CD14-positive monocyte (primary cell): ENCODE results near the gene APOBEC3H. TPM values are rescaled to one million over a fixed set of nuclear protein-coding genes. Genes with fewer than 3 reads are reported as not detected.

Experiments
- DNase-seq, 3 donors: peaks; one replicate each; pipeline ENCODE4 v3.0.0-alpha.2; 2011 to 2022
- H2AFZ ChIP-seq: 2 replicates; pipeline ENCODE4 v1.6.0; 2012; ENCODE audit warnings: mild to moderate bottlenecking, low read depth, low read length, inconsistent platforms; ENCODE audit not compliant: insufficient read depth, poor library complexity, severe bottlenecking
- H3K27ac ChIP-seq, 2 donors: 1 replicate in 1 of 2; 2 replicates in 1 of 2; pipeline ENCODE4 v1.5.1; 2012 to 2013; ENCODE audit warnings: low read length in 2 of 2, control low read depth in 1 of 2, inconsistent platforms in 1 of 2, low read depth in 1 of 2, mild to moderate bottlenecking in 1 of 2
- H3K27me3 ChIP-seq, 2 donors: one replicate each; pipeline versions ENCODE4 v1.6.0 to v1.6.1; 2011 to 2013; ENCODE audit warnings: low read length in 2 of 2; ENCODE audit not compliant: control insufficient read depth in 2 of 2, insufficient read depth in 2 of 2
- H3K36me3 ChIP-seq, 2 donors: replicated peaks in 1 of 2; 1 replicate in 1 of 2; 2 replicates in 1 of 2; pipeline versions ENCODE4 v1.5.1 to v1.6.1; 2012 to 2013; ENCODE audit warnings: low read length in 2 of 2, control low read depth in 1 of 2, inconsistent platforms in 1 of 2, mild to moderate bottlenecking in 1 of 2; ENCODE audit not compliant: insufficient read depth in 2 of 2, control insufficient read depth in 1 of 2
- H3K4me1 ChIP-seq, 2 donors: 1 replicate in 1 of 2; 2 replicates in 1 of 2; pipeline versions ENCODE4 v1.5.1 to v1.6.1; 2012 to 2013; ENCODE audit warnings: low read length in 2 of 2, control low read depth in 1 of 2, inconsistent platforms in 1 of 2, mild to moderate bottlenecking in 1 of 2, moderate library complexity in 1 of 2; ENCODE audit not compliant: insufficient read depth in 2 of 2, control insufficient read depth in 1 of 2
- H3K4me2 ChIP-seq: replicated peaks from 2 replicates; pipeline ENCODE3; 2012; ENCODE audit warnings: low read length, moderate library complexity, mild to moderate bottlenecking; ENCODE audit not compliant: poor library complexity, severe bottlenecking; ENCODE audit errors: extremely low read depth
- H3K4me3 ChIP-seq, 3 experiments: fragments of 200-600 bp in 1 of 3; sonication (generic) in 1 of 3; replicated peaks in 1 of 3; 1 replicate in 2 of 3; 2 replicates in 1 of 3; pipeline ENCODE4 v1.5.1; 2011 to 2013; ENCODE audit warnings: low read length in 3 of 3, mild to moderate bottlenecking in 3 of 3, control low read depth in 2 of 3, low read depth in 2 of 3, inconsistent platforms in 1 of 3, moderate library complexity in 1 of 3
- H3K79me2 ChIP-seq: 2 replicates; pipeline ENCODE4 v1.6.0; 2012; ENCODE audit warnings: mild to moderate bottlenecking, control low read depth, inconsistent platforms, low read length, moderate library complexity; ENCODE audit not compliant: insufficient read depth
- H3K9ac ChIP-seq: 2 replicates; pipeline ENCODE4 v1.6.0; 2017; ENCODE audit warnings: low read length, mild to moderate bottlenecking; ENCODE audit not compliant: insufficient read depth, poor library complexity, severe bottlenecking
- H3K9me3 ChIP-seq, 2 donors: replicated peaks in 1 of 2; 1 replicate in 1 of 2; 2 replicates in 1 of 2; pipeline versions ENCODE4 v1.5.1 to v1.6.1; 2012 to 2013; ENCODE audit warnings: low read length in 2 of 2, control low read depth in 1 of 2; ENCODE audit not compliant: control insufficient read depth in 1 of 2, insufficient read depth in 1 of 2
- H4K20me1 ChIP-seq: 2 replicates; pipeline ENCODE4 v1.6.0; 2012; ENCODE audit warnings: mild to moderate bottlenecking, low read length, control low read depth, moderate library complexity; ENCODE audit not compliant: insufficient read depth
- H3K27ac Mint-ChIP-seq, 7 donors: one replicate each; pipeline ENCODE4 v1.8.0; 2020; ENCODE audit warnings: mild to moderate bottlenecking in 7 of 7, mixed read lengths in 7 of 7, moderate library complexity in 6 of 7, inconsistent platforms in 2 of 7
- H3K27me3 Mint-ChIP-seq, 3 donors: one replicate each; pipeline ENCODE4 v1.8.0; 2021 to 2022; ENCODE audit warnings: low read depth in 3 of 3, mild to moderate bottlenecking in 3 of 3, mixed read lengths in 3 of 3, moderate library complexity in 3 of 3, inconsistent platforms in 1 of 3
- H3K36me3 Mint-ChIP-seq, 2 donors: one replicate each; pipeline ENCODE4 v1.8.0; 2020; ENCODE audit warnings: mixed read lengths in 2 of 2, inconsistent platforms in 1 of 2, mild to moderate bottlenecking in 1 of 2
- H3K4me1 Mint-ChIP-seq: one replicate; pipeline ENCODE4 v1.8.0; 2020; ENCODE audit warnings: mild to moderate bottlenecking, mixed read lengths
- H3K4me3 Mint-ChIP-seq, 2 donors: one replicate each; pipeline ENCODE4 v1.8.0; 2020; ENCODE audit warnings: mild to moderate bottlenecking in 2 of 2, mixed read lengths in 2 of 2, moderate library complexity in 1 of 2
- H3K9me3 Mint-ChIP-seq, 7 donors: one replicate each; pipeline ENCODE4 v1.8.0; 2020 to 2022; ENCODE audit warnings: mixed read lengths in 7 of 7, mild to moderate bottlenecking in 6 of 7, moderate library complexity in 6 of 7, inconsistent platforms in 2 of 7
- CTCF ChIP-seq: fragments of 200-600 bp; IDR thresholded peaks from one replicate; pipeline ENCODE4 v1.8.0; 2022; ENCODE audit warnings: antibody characterized with exemption, mild to moderate bottlenecking
- WGBS: methylation state at CpG from one replicate; pipeline ENCODE4 v1.1.5; 2013; ENCODE audit warnings: missing lambda C conversion rate; ENCODE audit not compliant: insufficient coverage; 5-methylcytosine and 5-hydroxymethylcytosine counted together
- intact Hi-C, 2 donors: fragments of 100-400 bp; cut with micrococcal nuclease; formaldehyde crosslinking; loops; one replicate each; pipeline versions ENCODE4 v1.15.0 to v1.15.1; 2023
- polyA plus RNA-seq, 3 donors: library from polyadenylated mRNA; depleted of rRNA in 1 of 3; unstranded in 2 of 3; stranded (reverse) in 1 of 3; fragments of 300-500 nt in 2 of 3; fragments of >200 nt in 1 of 3; fragmentation: Illumina TruSeq in 2 of 3; gene quantifications; 1 replicate in 2 of 3; 2 replicates in 1 of 3; pipeline ENCODE4 v1.2.3, GENCODE V29; 2012 to 2021

Gene APOBEC3H
- polyA plus RNA-seq, 3 donors: 0.28 TPM; not detected in 2

GRCh38 chr22:39128508-39128907 lies 31.5 kb downstream of the APOBEC3H start:
- Histone ChIP-seq H3K27me3 (no peaks in the 10 kb centered on the region), H3K27ac (no peak overlapping the region), H3K79me2 (no peaks in the 10 kb centered on the region), H3K4me3 (no peak overlapping the region), H4K20me1 (no peaks in the 10 kb centered on the region), H3K4me2 (no peak overlapping the region), H3K9me3 (no peaks in the 10 kb centered on the region), H3K4me1 (peaks cover 15 to 17% of the 10 kb centered on the region in 2 donors), H3K36me3 (no peaks in the 10 kb centered on the region), H2AFZ (no peak overlapping the region), H3K9ac (no peak overlapping the region)
- Mint-ChIP-seq H3K9me3 (peaks cover 0 to 2% (median 0%) of the 10 kb centered on the region in 7 donors), H3K4me1 (peaks cover 13% of the 10 kb centered on the region), H3K4me3 (no peak overlapping the region), H3K27me3 (peaks cover 0 to 4% (median 2%) of the 10 kb centered on the region in 3 donors), H3K36me3 (peaks cover 4 to 6% of the 10 kb centered on the region in 2 donors), H3K27ac (peak overlapping the region in 1 of 7 donors; percentile 14)
- WGBS: no CpG with 5 or more reads among the region's 6 CpGs
- DNase-seq: no peak
- intact Hi-C loops: loop anchor here in 1 of 2 donors (10.0 kb wide), 2 partner anchors 124 to 224 kb away; no protein-coding TSS in a partner anchor
- TF ChIP-seq CTCF: no peak

DNA sequence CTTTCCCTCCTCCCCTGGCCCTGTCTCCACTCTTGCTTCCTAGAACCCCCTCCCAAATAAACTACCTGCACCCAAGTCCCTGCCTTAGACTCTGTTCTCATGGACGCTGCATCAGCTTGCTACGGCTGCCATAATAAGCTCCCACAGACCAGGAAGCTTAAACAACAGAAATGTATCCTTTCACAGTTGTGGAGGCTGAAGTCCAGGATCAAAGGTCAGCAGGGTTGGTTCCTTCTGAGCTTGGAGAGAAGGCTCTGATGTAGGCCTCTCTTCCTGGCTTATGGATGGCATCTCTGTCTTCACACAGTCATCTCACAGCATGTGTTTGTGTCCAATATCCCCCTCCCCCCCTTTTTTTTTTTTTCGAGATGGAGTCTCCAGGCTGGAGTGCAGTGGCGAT lies 32.0 kb downstream of the APOBEC3H start:
- Histone ChIP-seq H3K9me3 (no peaks in the 10 kb centered on the region), H4K20me1 (no peaks in the 10 kb centered on the region), H3K4me3 (no peak overlapping the region), H3K4me2 (no peak overlapping the region), H3K27me3 (no peaks in the 10 kb centered on the region), H3K79me2 (no peaks in the 10 kb centered on the region), H3K4me1 (peaks cover 9 to 12% of the 10 kb centered on the region in 2 donors), H2AFZ (no peak overlapping the region), H3K9ac (no peak overlapping the region), H3K27ac (no peak overlapping the region), H3K36me3 (no peaks in the 10 kb centered on the region)
- Mint-ChIP-seq H3K4me1 (peaks cover 8% of the 10 kb centered on the region), H3K9me3 (peaks cover 0 to 2% (median 0%) of the 10 kb centered on the region in 7 donors), H3K27me3 (peaks cover 0 to 4% (median 2%) of the 10 kb centered on the region in 3 donors), H3K27ac (peak overlapping the region in 2 of 7 donors; percentile 14 to 36), H3K4me3 (no peak overlapping the region), H3K36me3 (peaks cover 7 to 10% of the 10 kb centered on the region in 2 donors)
- 100% methylated on average over 1 of the region's 4 CpGs for WGBS
- TF ChIP-seq CTCF: no peak
- intact Hi-C loops: loop anchor here in 1 of 2 donors (10.0 kb wide), 2 partner anchors 124 to 224 kb away; no protein-coding TSS in a partner anchor
- no peak for DNase-seq
